ENCODE data around the gene ARHGAP28.

ARHGAP28 gene

GRCh38 chr18:6871566-6871965 is 142.1 kb downstream of the ARHGAP28 start:
- TF ChIP-seq MAX (IDR thresholded peaks at IDR 0.05) (no peak), EGR1 (IDR thresholded peaks at IDR 0.05) (no peak), ZBTB7A (IDR thresholded peaks at IDR 0.05; ENCODE audit: low read depth) (no peak), TAF1 (IDR thresholded peaks at IDR 0.05; ENCODE audit: low read depth) (no peak), NFIC (IDR thresholded peaks at IDR 0.05) (no peak), TCF12 (IDR thresholded peaks at IDR 0.05; ENCODE audit: low read depth) (no peak), CREB1 (IDR thresholded peaks at IDR 0.05; ENCODE audit: low read depth) (no peak), TEAD4 (IDR thresholded peaks at IDR 0.05) (no peak), REST (IDR thresholded peaks at IDR 0.05; ENCODE audit: low read depth) (no peak), EP300 (IDR thresholded peaks at IDR 0.05; ENCODE audit: borderline replicate concordance) (no peak), CEBPB (IDR thresholded peaks at IDR 0.05) (no peak), YY1 (IDR thresholded peaks at IDR 0.05; ENCODE audit: low read depth) (no peak), USF1 (IDR thresholded peaks at IDR 0.05) (no peak), FOXM1 (IDR thresholded peaks at IDR 0.05; ENCODE audit: borderline replicate concordance, low read depth) (no peak)

- TF ChIP-seq USF1 (IDR thresholded peaks at IDR 0.05), result no peak
- no peak for TF ChIP-seq TCF12 (IDR thresholded peaks at IDR 0.05; ENCODE audit: low read depth)
- no peak for TF ChIP-seq REST (IDR thresholded peaks at IDR 0.05; ENCODE audit: low read depth)
These were observed 143.7 kb downstream of the ARHGAP28 start for GRCh38 chr18:6873040-6873751.

GRCh38 chr18:6874315-6874714 is 144.8 kb downstream of the ARHGAP28 start:
- no peak for TF ChIP-seq TEAD4 (IDR thresholded peaks at IDR 0.05)
- no peak for TF ChIP-seq NFIC (IDR thresholded peaks at IDR 0.05)
- TF ChIP-seq RAD21 (IDR thresholded peaks at IDR 0.05; ENCODE audit: low read depth), result no peak
- TF ChIP-seq TAF1 (IDR thresholded peaks at IDR 0.05; ENCODE audit: low read depth), result no peak
- no peak for TF ChIP-seq EGR1 (IDR thresholded peaks at IDR 0.05)
- no peak for TF ChIP-seq REST (IDR thresholded peaks at IDR 0.05; ENCODE audit: low read depth)

- no peak for TF ChIP-seq MAX (IDR thresholded peaks at IDR 0.05)
- TF ChIP-seq REST (IDR thresholded peaks at IDR 0.05; ENCODE audit: low read depth), result no peak
- TF ChIP-seq USF1 (IDR thresholded peaks at IDR 0.05), result no peak
- no peak for TF ChIP-seq TCF12 (IDR thresholded peaks at IDR 0.05; ENCODE audit: low read depth)
- no peak for TF ChIP-seq CREB1 (IDR thresholded peaks at IDR 0.05; ENCODE audit: low read depth)
- TF ChIP-seq TAF1 (IDR thresholded peaks at IDR 0.05; ENCODE audit: low read depth), result no peak
- no peak for TF ChIP-seq ZBTB7A (IDR thresholded peaks at IDR 0.05; ENCODE audit: low read depth)
These were observed 146.2 kb downstream of the ARHGAP28 start for GRCh38 chr18:6875749-6876148.
